WTC11 (cell line): ENCODE data around the gene PRELID3B. TPM values are rescaled to one million over a fixed set of nuclear protein-coding genes. Genes with fewer than 3 reads are reported as not detected.

Experiments used
- ATAC-seq: fragments of 200-7000 bp; cut with Tn5 transposase; 2 replicates; pipeline ENCODE4 v1.10.0; 2021; ENCODE audit warnings: mild to moderate bottlenecking, moderate library complexity
- Bru-seq: library from RNA; stranded (reverse); fragments of 400-500 nt; gene quantifications from one replicate; lab custom pipeline; 2021; lab: Mats Ljungman, UMichigan
- CTCF ChIA-PET: fragments of 300-600 bp; sonication (Branson Sonifier 250); formaldehyde crosslinking; loops from one replicate; lab custom pipeline; 2021; ENCODE audit warnings: antibody characterized with exemption; lab: Charles Lee
- POLR2A ChIA-PET: fragments of 350-600 bp; sonication (Branson Sonifier 250); formaldehyde crosslinking; loops from one replicate; lab custom pipeline; 2021; ENCODE audit warnings: antibody characterized with exemption; lab: Charles Lee
- DNase-seq: peaks from one replicate; pipeline ENCODE4 v3.0.0; 2021; ENCODE audit warnings: low spot score
- H3K27ac Mint-ChIP-seq: 2 replicates; pipeline ENCODE4 v1.8.0; 2021; ENCODE audit warnings: mixed read lengths
- H3K27me3 Mint-ChIP-seq: 2 replicates; pipeline ENCODE4 v1.8.0; 2021; ENCODE audit warnings: low read depth, mild to moderate bottlenecking, moderate library complexity, mixed read lengths
- H3K36me3 Mint-ChIP-seq: 2 replicates; pipeline ENCODE4 v1.8.0; 2021; ENCODE audit warnings: mixed read lengths
- H3K4me1 Mint-ChIP-seq: 2 replicates; pipeline ENCODE4 v1.8.0; 2022; ENCODE audit warnings: mixed read lengths
- H3K4me3 Mint-ChIP-seq: 2 replicates; pipeline ENCODE4 v1.8.0; 2021; ENCODE audit warnings: mild to moderate bottlenecking, moderate library complexity, mixed read lengths
- H3K9me3 Mint-ChIP-seq: 2 replicates; pipeline ENCODE4 v1.8.0; 2021; ENCODE audit warnings: mixed read lengths
- CDX4 ChIP-seq: fragments of 250-450 bp; sonication (Bioruptor Pico); IDR thresholded peaks from 2 replicates; pipeline ENCODE4 v1.9.0; 2021; ENCODE audit warnings: moderate library complexity, mild to moderate bottlenecking, inconsistent platforms, borderline replicate concordance
- CREB1 ChIP-seq: sonication (generic); formaldehyde crosslinking; IDR thresholded peaks from 2 replicates; pipeline ENCODE4 v1.8.0; 2023; ENCODE audit warnings: mild to moderate bottlenecking, missing genetic modification reagents
- E2F5 ChIP-seq: sonication (generic); formaldehyde crosslinking; IDR thresholded peaks from 2 replicates; pipeline ENCODE4 v1.8.1; 2022; ENCODE audit warnings: mild to moderate bottlenecking, moderate library complexity, missing genetic modification reagents
- EMX1 ChIP-seq: fragments of 250-450 bp; sonication (Bioruptor Pico); IDR thresholded peaks from 2 replicates; pipeline ENCODE4 v1.8.0; 2021; ENCODE audit warnings: mild to moderate bottlenecking
- HMGA2 ChIP-seq: fragments of 250-450 bp; sonication (Bioruptor Pico); IDR thresholded peaks from 2 replicates; pipeline ENCODE4 v1.4.0; 2021; ENCODE audit warnings: mild to moderate bottlenecking, moderate library complexity
- HMGXB4 ChIP-seq: sonication (generic); formaldehyde crosslinking; IDR thresholded peaks from 2 replicates; pipeline ENCODE4 v1.8.1; 2023; ENCODE audit warnings: mild to moderate bottlenecking, moderate library complexity, missing genetic modification reagents
- MXD4 ChIP-seq: fragments of 250-450 bp; sonication (Bioruptor Pico); IDR thresholded peaks from 2 replicates; pipeline ENCODE4 v1.8.0; 2021; ENCODE audit warnings: mild to moderate bottlenecking, moderate library complexity, borderline replicate concordance
- MYBL2 ChIP-seq: sonication (generic); formaldehyde crosslinking; IDR thresholded peaks from 2 replicates; pipeline ENCODE4 v1.8.1; 2023; ENCODE audit warnings: mild to moderate bottlenecking, moderate library complexity, missing genetic modification reagents
- NR2C2 ChIP-seq: sonication (generic); formaldehyde crosslinking; IDR thresholded peaks from 2 replicates; pipeline ENCODE4 v1.8.0; 2022; ENCODE audit warnings: mild to moderate bottlenecking, missing genetic modification reagents
- PREB ChIP-seq: sonication (generic); formaldehyde crosslinking; IDR thresholded peaks from 2 replicates; pipeline ENCODE4 v1.8.1; 2022; ENCODE audit warnings: mild to moderate bottlenecking, missing genetic modification reagents, moderate library complexity, borderline replicate concordance
- RELA ChIP-seq: sonication (generic); formaldehyde crosslinking; IDR thresholded peaks from 2 replicates; pipeline ENCODE4 v1.8.1; 2022; ENCODE audit warnings: missing genetic modification reagents, mild to moderate bottlenecking, borderline replicate concordance
- SMAD3 ChIP-seq: sonication (generic); formaldehyde crosslinking; IDR thresholded peaks from 2 replicates; pipeline ENCODE4 v1.8.0; 2022; ENCODE audit warnings: missing genetic modification reagents, mild to moderate bottlenecking, borderline replicate concordance
- TCF7 ChIP-seq: sonication (generic); formaldehyde crosslinking; IDR thresholded peaks from 2 replicates; pipeline ENCODE4 v1.8.0; 2022; ENCODE audit warnings: mild to moderate bottlenecking, low read depth, missing genetic modification reagents, moderate library complexity
- USF1 ChIP-seq: sonication (generic); formaldehyde crosslinking; IDR thresholded peaks from 2 replicates; pipeline ENCODE4 v1.8.0; 2022; ENCODE audit warnings: mild to moderate bottlenecking, missing genetic modification reagents
- ZBTB43 ChIP-seq: sonication (generic); formaldehyde crosslinking; IDR thresholded peaks from 2 replicates; pipeline ENCODE4 v1.8.1; 2023; ENCODE audit warnings: mild to moderate bottlenecking, missing genetic modification reagents
- ZNF281 ChIP-seq: sonication (generic); formaldehyde crosslinking; IDR thresholded peaks from 2 replicates; pipeline ENCODE4 v1.8.0; 2023; ENCODE audit warnings: mild to moderate bottlenecking, missing genetic modification reagents
- ZNF396 ChIP-seq: fragments of 250-450 bp; sonication (Bioruptor Pico); IDR thresholded peaks from 2 replicates; pipeline ENCODE4 v1.8.0; 2021; ENCODE audit warnings: mild to moderate bottlenecking, moderate library complexity, borderline replicate concordance
- ZNF532 ChIP-seq: fragments of 250-450 bp; sonication (Bioruptor Pico); IDR thresholded peaks from 2 replicates; pipeline ENCODE4 v1.9.0; 2021; ENCODE audit warnings: mild to moderate bottlenecking, borderline replicate concordance
- long read RNA-seq, 3 experiments: library from RNA in 1 of 3; library from capped mRNA in 1 of 3; library from polyadenylated mRNA in 1 of 3; unstranded in 2 of 3; stranded (forward) in 1 of 3; transcript quantifications; one replicate each; pipeline ENCODE4 v2.0.0, GENCODE V29; 2021
- total RNA-seq: library from RNA; stranded (reverse); gene quantifications from 3 replicates; pipeline ENCODE4 v1.2.3, GENCODE V29; 2021

The PRELID3B gene
- 46.9 to 48.7 TPM (median 47.0 TPM) in 3 replicates for total RNA-seq
- Bru-seq, nascent RNA: percentile 94 among the genes with signal in this experiment
- long read RNA-seq, experiment 1, transcript PRELID3B-201 (6 exons, 2,626 nt): major isoform, 289 of 360 reads
- long read RNA-seq, experiment 1, transcript PRELID3B-203 (6 exons, 704 nt): minor isoform, 12 of 360 reads
- long read RNA-seq, experiment 1, transcript PRELID3B-202 (5 exons, 943 nt): minor isoform, 25 of 360 reads
- long read RNA-seq, experiment 1, partial matches to known transcripts: 23 of 360 reads
- long read RNA-seq, experiment 1, other reads (novel, unspliced or antisense): 11 of 360 reads
- long read RNA-seq, experiment 2, transcript PRELID3B-201 (6 exons, 2,626 nt): major isoform, 40 of 79 reads
- long read RNA-seq, experiment 2, transcript PRELID3B-202 (5 exons, 943 nt): minor isoform, 7 of 79 reads
- long read RNA-seq, experiment 2, partial matches to known transcripts: 8 of 79 reads
- long read RNA-seq, experiment 2, other reads (novel, unspliced or antisense): 24 of 79 reads
- long read RNA-seq, experiment 3, transcript PRELID3B-201 (6 exons, 2,626 nt): major isoform, 56 of 82 reads
- long read RNA-seq, experiment 3, transcript PRELID3B-202 (5 exons, 943 nt): minor isoform, 7 of 82 reads
- long read RNA-seq, experiment 3, partial matches to known transcripts: 0 of 82 reads
- long read RNA-seq, experiment 3, other reads (novel, unspliced or antisense): 18 of 82 reads

- Mint-ChIP-seq H3K36me3 (peaks cover 20% of the 10 kb centered on the region), H3K4me1 (peaks cover 20% of the 10 kb centered on the region), H3K27ac (0 out of 2 replicates have a peak within 1 kb of the TSS, but pooled peaks have one; percentile 70), H3K4me3 (peak within 1 kb of the TSS; percentile 82), H3K9me3 (no peaks in the 10 kb centered on the region), H3K27me3 (peaks cover 16% of the 10 kb centered on the region)
- CTCF ChIA-PET: interaction anchor here (0.9 to 2.7 kb wide), 4 partner anchors 153 to 561 kb away, joined by 3 to 6 read pairs (median 4); no protein-coding TSS in a partner anchor
- peak; percentile 50 for DNase-seq
- POLR2A ChIA-PET: interaction anchor here (1.9 kb wide), 1 partner anchor 10 kb away, joined by 5 read pairs; the partner anchor contains the start of gene ATP5F1E
- ATAC-seq: peak; percentile 29
- TF ChIP-seq MXD4 (CRISPR knock-in tag): no peak
- peak; percentile 75; the same call in 1 of the 2 replicates for TF ChIP-seq ZNF281 (CRISPR knock-in tag)
- no peak for TF ChIP-seq HMGXB4
- TF ChIP-seq TCF7 (CRISPR knock-in tag): no peak
- TF ChIP-seq RELA (CRISPR knock-in tag): peak; percentile 75; the same call in 1 of the 2 replicates
- peak; percentile 82 for TF ChIP-seq SMAD3 (CRISPR knock-in tag)
- TF ChIP-seq ZBTB43 (CRISPR knock-in tag): peak; percentile 88
- no peak for TF ChIP-seq HMGA2 (CRISPR knock-in tag)
- no peak for TF ChIP-seq ZNF532 (CRISPR knock-in tag)
- TF ChIP-seq EMX1 (CRISPR knock-in tag): no peak
- TF ChIP-seq USF1 (CRISPR knock-in tag): peak; percentile 49; the same call in 1 of the 2 replicates
- no peak for TF ChIP-seq ZNF396 (CRISPR knock-in tag)
- peak; percentile 79 for TF ChIP-seq NR2C2 (CRISPR knock-in tag)
- no peak for TF ChIP-seq PREB (CRISPR knock-in tag)
- TF ChIP-seq MYBL2 (CRISPR knock-in tag): peak; percentile 62; the same call in 1 of the 2 replicates
- 0 out of 2 replicates have a peak, but pooled peaks have one; percentile 18 for TF ChIP-seq E2F5 (CRISPR knock-in tag)
- TF ChIP-seq CREB1: 0 out of 2 replicates have a peak, but pooled peaks have one; percentile 83
- no peak for TF ChIP-seq CDX4 (CRISPR knock-in tag)
Measured at GRCh38 chr20:59042151-59042795, at the start of gene PRELID3B. PRELID3B (minus strand) TSS chr20:59042786; CDS start chr20:59042730, 56 bp downstream.
